22Rv1 (cell line): ENCODE results near the gene U2AF1L4.

ENCODE experiments used
- H3K27ac ChIP-seq: fragments of 450-650 bp; 2 replicates; pipeline ENCODE4 v1.5.1; 2017
- CTCF ChIP-seq: fragments of 450-650 bp; IDR thresholded peaks from 2 replicates; pipeline ENCODE4 v1.5.1; 2017; ENCODE audit warnings: mild to moderate bottlenecking
- ZFX ChIP-seq: fragments of 450-650 bp; IDR thresholded peaks from 2 replicates; pipeline ENCODE4 v1.6.1; 2017; ENCODE audit warnings: antibody characterized with exemption, borderline replicate concordance

U2AF1L4 gene

DNA sequence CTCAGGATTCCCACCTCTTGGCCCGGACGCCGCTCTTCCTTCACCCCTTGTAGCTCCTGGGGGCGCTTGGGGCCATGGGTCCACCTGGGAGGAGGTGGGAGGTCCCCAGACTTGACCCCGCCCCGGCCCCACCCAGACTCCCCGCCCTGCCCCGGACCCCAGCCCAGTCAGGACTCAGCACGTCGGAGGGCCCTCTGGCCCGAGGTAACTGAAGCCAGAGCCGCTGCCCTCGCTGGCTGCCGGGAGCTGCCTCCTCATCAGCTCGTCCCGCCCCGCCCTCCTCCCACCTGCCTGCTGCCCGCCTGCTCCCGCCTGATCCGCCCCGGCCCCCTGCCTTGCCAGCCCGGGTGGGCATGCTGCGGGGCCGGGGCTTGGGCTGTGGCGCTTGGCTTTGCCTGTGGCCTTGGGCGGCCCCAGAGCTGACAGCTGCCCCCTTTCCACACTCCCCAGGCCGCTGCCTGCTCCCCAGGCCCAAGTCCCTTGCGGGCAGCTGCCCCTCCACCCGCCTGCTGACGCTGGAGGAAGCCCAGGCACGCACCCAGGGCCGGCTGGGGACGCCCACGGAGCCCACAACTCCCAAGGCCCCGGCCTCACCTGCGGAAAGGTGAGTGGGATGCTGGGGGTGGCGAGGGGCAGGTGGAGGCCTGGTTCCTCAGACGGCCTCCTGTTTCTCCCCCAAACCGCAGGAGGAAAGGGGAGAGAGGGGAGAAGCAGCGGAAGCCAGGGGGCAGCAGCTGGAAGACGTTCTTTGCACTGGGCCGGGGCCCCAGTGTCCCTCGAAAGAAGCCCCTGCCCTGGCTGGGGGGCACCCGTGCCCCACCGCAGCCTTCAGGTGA is 39.5 kb upstream of the U2AF1L4 start:
- no peak overlapping the region for H3K27ac ChIP-seq
- TF ChIP-seq ZFX, result no peak
- no peak for TF ChIP-seq CTCF

DNA sequence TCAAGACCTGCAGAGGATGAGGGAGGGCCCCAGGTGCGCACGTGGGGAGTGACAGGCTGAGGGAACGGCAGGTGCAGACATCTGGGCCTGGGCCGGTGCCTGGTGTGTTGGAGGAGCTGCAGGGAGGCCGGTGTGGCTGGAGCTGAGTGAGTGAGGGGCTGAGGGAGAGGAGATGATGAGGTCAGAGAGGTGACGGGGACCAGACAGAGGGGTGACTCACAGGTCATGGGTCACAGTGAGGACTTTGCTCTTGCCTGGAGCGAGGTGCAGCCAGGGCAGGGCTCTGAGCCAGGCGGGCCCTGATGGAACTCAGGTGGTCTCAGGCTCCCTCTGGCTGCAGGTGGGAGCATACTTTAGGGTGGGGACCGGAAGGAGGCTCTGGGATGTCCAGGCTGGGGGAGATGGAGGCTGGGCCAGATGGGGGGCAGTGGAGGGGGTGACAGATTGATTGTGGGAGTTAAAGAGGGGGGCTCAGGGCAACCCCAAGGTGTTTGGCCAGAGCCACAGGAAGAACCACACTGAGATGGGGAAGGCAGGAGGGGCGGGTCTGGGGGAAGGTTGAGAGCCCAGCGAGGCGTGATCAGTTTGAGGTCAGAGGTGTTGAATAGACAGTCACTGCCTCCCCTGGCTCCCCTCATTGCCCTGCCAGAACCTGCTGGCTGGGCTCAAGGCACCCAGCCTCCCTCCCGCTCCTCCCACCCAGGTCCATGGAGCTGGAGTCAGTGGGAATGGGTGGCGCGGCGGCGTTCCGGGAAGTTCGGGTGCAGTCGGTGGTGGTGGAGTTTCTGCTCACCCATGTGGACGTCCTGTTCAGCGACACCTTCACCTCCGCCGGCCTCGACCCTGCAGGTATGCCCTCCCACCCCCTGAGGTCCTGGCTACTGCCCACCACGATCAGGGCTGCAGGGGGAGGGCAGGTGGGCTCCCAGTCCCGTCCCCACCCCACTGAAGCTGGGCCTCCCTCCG is 38.5 kb upstream of the U2AF1L4 start:
- no peak overlapping the region for H3K27ac ChIP-seq
- TF ChIP-seq ZFX, result no peak
- TF ChIP-seq CTCF, result no peak

DNA sequence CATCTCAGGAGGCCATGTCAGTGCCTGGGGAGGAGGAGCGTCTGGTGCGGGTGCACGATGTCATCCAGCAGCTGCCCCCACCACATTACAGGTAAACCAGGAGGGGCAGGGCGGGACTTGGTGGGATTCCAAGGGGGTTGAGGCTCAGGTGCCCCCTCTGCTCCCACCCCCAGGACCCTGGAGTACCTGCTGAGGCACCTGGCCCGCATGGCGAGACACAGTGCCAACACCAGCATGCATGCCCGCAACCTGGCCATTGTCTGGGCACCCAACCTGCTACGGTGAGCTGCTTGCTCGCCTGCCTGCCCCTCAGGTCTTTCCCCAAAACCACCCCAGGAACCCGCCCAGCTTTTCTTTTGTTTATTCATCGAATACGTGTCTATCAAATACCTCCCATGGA is 37.4 kb upstream of the U2AF1L4 start:
- no peak for TF ChIP-seq ZFX
- TF ChIP-seq CTCF, result no peak
- no peak overlapping the region for H3K27ac ChIP-seq

DNA sequence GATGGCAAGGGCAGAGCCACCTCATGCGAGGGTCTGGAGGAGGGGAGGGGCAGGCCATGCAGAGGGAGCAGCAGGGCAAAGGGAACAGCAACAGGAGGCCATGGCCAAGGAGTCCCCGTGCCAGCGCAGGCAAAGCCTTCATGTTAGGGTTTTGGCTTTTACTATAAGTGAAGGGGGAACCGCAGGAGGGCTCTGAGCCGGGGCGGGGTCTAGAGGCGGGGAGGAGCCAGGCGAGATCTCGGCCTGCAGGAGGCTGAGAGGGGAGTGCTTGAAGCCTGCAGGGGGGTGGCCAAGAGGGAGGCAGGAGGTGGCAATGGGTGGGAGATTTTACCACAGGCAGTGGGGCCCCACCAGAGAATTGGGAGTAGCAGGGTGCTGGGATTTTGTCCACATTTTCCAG is 36.4 kb upstream of the U2AF1L4 start:
- no peak overlapping the region for H3K27ac ChIP-seq
- TF ChIP-seq ZFX, result no peak
- TF ChIP-seq CTCF, result no peak

DNA sequence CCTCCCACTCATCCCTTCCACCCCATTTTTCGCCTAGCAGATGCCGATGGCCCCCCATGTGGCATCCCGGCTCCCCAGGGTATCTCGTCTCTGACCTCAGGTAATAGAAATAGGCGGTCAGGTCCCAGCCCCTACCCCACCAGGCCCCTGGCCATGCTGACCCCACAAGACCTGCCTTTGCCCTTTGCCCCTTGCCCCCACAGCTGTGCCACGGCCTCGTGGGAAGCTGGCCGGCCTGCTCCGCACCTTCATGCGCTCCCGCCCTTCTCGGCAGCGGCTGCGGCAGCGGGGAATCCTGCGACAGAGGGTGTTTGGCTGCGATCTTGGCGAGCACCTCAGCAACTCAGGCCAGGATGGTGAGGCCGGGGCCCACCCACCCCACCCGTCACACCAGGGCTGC is 35.5 kb upstream of the U2AF1L4 start:
- no peak for TF ChIP-seq ZFX
- H3K27ac ChIP-seq, result no peak overlapping the region

GRCh38 chr19:35780058-35780457 is 34.8 kb upstream of the U2AF1L4 start:
- no peak overlapping the region for H3K27ac ChIP-seq
- TF ChIP-seq ZFX (no peak), CTCF (no peak)

DNA sequence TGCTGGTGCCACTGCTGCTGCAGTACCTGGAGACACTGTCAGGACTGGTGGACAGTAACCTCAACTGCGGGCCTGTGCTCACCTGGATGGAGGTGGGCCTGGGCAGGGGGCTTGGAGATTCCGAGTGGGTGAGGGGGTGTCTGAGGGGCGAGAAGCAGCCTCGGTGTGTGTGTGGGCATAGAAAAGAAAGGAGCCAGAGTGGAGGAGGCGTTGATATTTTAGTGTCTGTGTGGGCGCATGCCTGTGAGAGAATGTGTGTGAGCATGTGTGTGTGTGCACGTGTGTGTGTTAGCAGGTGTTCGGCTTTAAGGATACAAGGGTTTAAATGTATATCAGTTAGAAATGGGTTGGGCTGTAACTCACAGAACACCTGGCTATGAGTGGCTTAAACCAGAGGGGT is 33.8 kb upstream of the U2AF1L4 start:
- no peak overlapping the region for H3K27ac ChIP-seq
- no peak for TF ChIP-seq ZFX
- no peak for TF ChIP-seq CTCF
